ENCODE results near the gene HSD17B3.

DNA sequence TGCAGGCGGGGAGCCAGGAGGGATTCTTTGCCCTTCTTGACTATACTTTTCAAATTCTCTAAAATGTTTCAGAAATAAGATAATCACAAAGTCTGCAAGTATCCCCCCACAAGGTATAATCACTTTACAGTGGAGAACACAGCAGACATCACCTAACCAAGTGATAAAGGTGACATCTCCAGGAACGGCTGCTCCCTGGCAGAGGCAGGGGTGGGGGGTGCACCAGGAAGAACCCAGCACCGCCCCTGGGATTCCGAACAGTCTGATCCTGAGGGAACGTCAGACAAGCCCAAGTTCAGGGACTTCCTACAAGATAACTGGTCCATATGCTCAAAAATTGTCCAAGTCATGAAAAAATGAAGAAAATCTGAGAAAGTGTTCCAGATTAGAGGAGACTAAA, 85.4 kb downstream of the HSD17B3 start:
- TF ChIP-seq, protein P1, sequence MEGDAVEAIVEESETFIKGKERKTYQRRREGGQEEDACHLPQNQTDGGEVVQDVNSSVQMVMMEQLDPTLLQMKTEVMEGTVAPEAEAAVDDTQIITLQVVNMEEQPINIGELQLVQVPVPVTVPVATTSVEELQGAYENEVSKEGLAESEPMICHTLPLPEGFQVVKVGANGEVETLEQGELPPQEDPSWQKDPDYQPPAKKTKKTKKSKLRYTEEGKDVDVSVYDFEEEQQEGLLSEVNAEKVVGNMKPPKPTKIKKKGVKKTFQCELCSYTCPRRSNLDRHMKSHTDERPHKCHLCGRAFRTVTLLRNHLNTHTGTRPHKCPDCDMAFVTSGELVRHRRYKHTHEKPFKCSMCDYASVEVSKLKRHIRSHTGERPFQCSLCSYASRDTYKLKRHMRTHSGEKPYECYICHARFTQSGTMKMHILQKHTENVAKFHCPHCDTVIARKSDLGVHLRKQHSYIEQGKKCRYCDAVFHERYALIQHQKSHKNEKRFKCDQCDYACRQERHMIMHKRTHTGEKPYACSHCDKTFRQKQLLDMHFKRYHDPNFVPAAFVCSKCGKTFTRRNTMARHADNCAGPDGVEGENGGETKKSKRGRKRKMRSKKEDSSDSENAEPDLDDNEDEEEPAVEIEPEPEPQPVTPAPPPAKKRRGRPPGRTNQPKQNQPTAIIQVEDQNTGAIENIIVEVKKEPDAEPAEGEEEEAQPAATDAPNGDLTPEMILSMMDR (IDR thresholded peaks at IDR 0.05; ENCODE audit: low read length), result no peak
- no peak for TF ChIP-seq EZH2 (IDR thresholded peaks at IDR 0.05; ENCODE audit: borderline replicate concordance, low read length)
